Measurements from ENCODE around the gene SLIT3.

Gene SLIT3

DNA sequence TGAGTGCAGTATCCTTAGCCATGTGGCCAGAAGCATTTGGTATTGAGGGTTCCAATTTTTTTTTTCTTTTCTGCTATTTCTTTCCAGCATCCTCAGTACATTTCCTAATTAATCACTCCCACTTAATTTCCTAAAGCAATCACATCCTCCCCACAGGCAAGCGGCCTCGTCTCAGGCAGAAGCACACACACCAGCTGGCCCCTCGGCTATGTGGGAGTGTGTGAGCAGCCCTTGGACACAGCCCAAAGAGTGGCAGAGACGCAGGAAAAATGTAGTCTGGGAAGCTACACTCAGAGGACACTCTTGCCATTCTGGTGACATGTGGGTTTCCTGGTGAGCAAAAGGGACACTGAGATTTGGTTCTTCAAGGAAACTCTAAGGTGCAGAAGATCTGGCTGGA lies 20.7 kb downstream of the SLIT3 start:
- no peak overlapping the region for H3K9ac ChIP-seq (ENCODE audit: low read length)
- H4K20me1 ChIP-seq (ENCODE audit: low read depth, low read length): no peaks in the 10 kb centered on the region
- TF ChIP-seq CTCF (IDR thresholded peaks at IDR 0.05; ENCODE audit: insufficient read depth, low read length, poor library complexity, severe bottlenecking): no peak
- TF ChIP-seq EZH2phosphoT487 (conservative IDR thresholded peaks at IDR 0.05; ENCODE audit: low read length): no peak
- no peak overlapping the region for H2AFZ ChIP-seq (ENCODE audit: low read depth, low read length, severe bottlenecking)
- H3K4me3 ChIP-seq (ENCODE audit: insufficient read depth, low read length, poor library complexity, severe bottlenecking): no peak overlapping the region
- no peaks in the 10 kb centered on the region for H3K9me2 ChIP-seq (replicated peaks; ENCODE audit: insufficient read depth, low read length)
- no peak overlapping the region for H3K27ac ChIP-seq (ENCODE audit: low read depth, low read length)
- H3K36me3 ChIP-seq (ENCODE audit: low read length): no peaks in the 10 kb centered on the region
- H3K79me2 ChIP-seq (ENCODE audit: insufficient read depth, low read length): no peaks in the 10 kb centered on the region
- H3K27me3 ChIP-seq (ENCODE audit: low read length): no peaks in the 10 kb centered on the region
- no peaks in the 10 kb centered on the region for H3F3A ChIP-seq (ENCODE audit: insufficient read depth)
- H3K4me2 ChIP-seq (ENCODE audit: low read depth, low read length, poor library complexity, severe bottlenecking): no peak overlapping the region
- H3K9me3 ChIP-seq (ENCODE audit: insufficient read depth, low read length): no peaks in the 10 kb centered on the region

GRCh38 chr5:169279125-169279524 lies 21.8 kb downstream of the SLIT3 start:
- Histone ChIP-seq H3K4me3 (ENCODE audit: insufficient read depth, low read length, poor library complexity, severe bottlenecking) (no peak overlapping the region), H3K4me2 (ENCODE audit: low read depth, low read length, poor library complexity, severe bottlenecking) (no peak overlapping the region), H3K9ac (ENCODE audit: low read length) (no peak overlapping the region), H3K27me3 (ENCODE audit: low read length) (no peaks in the 10 kb centered on the region), H3K79me2 (ENCODE audit: insufficient read depth, low read length) (no peaks in the 10 kb centered on the region), H3F3A (ENCODE audit: insufficient read depth) (no peaks in the 10 kb centered on the region), H3K36me3 (ENCODE audit: low read length) (no peaks in the 10 kb centered on the region), H4K20me1 (ENCODE audit: low read depth, low read length) (no peaks in the 10 kb centered on the region), H3K27ac (ENCODE audit: low read depth, low read length) (no peak overlapping the region), H3K9me2 (replicated peaks; ENCODE audit: insufficient read depth, low read length) (no peaks in the 10 kb centered on the region), H2AFZ (ENCODE audit: low read depth, low read length, severe bottlenecking) (no peak overlapping the region), H3K9me3 (ENCODE audit: insufficient read depth, low read length) (no peaks in the 10 kb centered on the region)
- TF ChIP-seq CTCF (IDR thresholded peaks at IDR 0.05; ENCODE audit: insufficient read depth, low read length, poor library complexity, severe bottlenecking): no peak

DNA sequence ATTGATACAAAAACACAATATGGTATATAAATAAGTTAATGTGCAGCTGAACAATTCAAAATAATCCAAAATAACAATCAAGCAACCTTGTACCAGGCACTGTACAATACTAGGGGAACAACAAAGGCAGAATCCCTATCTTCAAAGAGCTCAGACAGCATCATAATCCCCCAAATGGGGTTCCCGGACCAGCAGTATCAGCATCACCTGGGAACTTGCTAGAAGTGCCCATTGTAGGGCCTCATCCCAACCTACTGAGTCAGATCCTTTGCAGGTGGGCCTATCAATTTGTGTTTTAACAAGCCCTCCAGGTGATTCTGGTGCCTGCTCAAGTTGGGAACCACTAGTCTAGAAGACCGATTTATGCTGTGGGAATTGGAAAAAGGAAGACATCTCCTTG lies 27.1 kb downstream of the SLIT3 start:
- H3K9me3 ChIP-seq (ENCODE audit: insufficient read depth, low read length): no peaks in the 10 kb centered on the region
- no peaks in the 10 kb centered on the region for H3K36me3 ChIP-seq (ENCODE audit: low read length)
- no peaks in the 10 kb centered on the region for H3F3A ChIP-seq (ENCODE audit: insufficient read depth)
- H3K4me2 ChIP-seq (ENCODE audit: low read depth, low read length, poor library complexity, severe bottlenecking): no peak overlapping the region
- no peak overlapping the region for H2AFZ ChIP-seq (ENCODE audit: low read depth, low read length, severe bottlenecking)
- H3K9me2 ChIP-seq (replicated peaks; ENCODE audit: insufficient read depth, low read length): no peaks in the 10 kb centered on the region
- H3K4me3 ChIP-seq (ENCODE audit: insufficient read depth, low read length, poor library complexity, severe bottlenecking): no peak overlapping the region
- no peak overlapping the region for H3K9ac ChIP-seq (ENCODE audit: low read length)
- H3K79me2 ChIP-seq (ENCODE audit: insufficient read depth, low read length): no peaks in the 10 kb centered on the region
- TF ChIP-seq CTCF (IDR thresholded peaks at IDR 0.05; ENCODE audit: insufficient read depth, low read length, poor library complexity, severe bottlenecking): no peak
- TF ChIP-seq EZH2phosphoT487 (conservative IDR thresholded peaks at IDR 0.05; ENCODE audit: low read length): no peak
- no peaks in the 10 kb centered on the region for H3K27me3 ChIP-seq (ENCODE audit: low read length)
- no peak overlapping the region for H3K27ac ChIP-seq (ENCODE audit: low read depth, low read length)
- H4K20me1 ChIP-seq (ENCODE audit: low read depth, low read length): no peaks in the 10 kb centered on the region

GRCh38 chr5:169273451-169273850 lies 27.5 kb downstream of the SLIT3 start:
- Histone ChIP-seq H3K36me3 (ENCODE audit: low read length) (no peaks in the 10 kb centered on the region), H3K9me3 (ENCODE audit: insufficient read depth, low read length) (no peaks in the 10 kb centered on the region), H3K4me2 (ENCODE audit: low read depth, low read length, poor library complexity, severe bottlenecking) (no peak overlapping the region), H3K79me2 (ENCODE audit: insufficient read depth, low read length) (no peaks in the 10 kb centered on the region), H3K27me3 (ENCODE audit: low read length) (no peaks in the 10 kb centered on the region), H4K20me1 (ENCODE audit: low read depth, low read length) (no peaks in the 10 kb centered on the region), H3K9me2 (replicated peaks; ENCODE audit: insufficient read depth, low read length) (no peaks in the 10 kb centered on the region), H2AFZ (ENCODE audit: low read depth, low read length, severe bottlenecking) (no peak overlapping the region), H3F3A (ENCODE audit: insufficient read depth) (no peaks in the 10 kb centered on the region), H3K9ac (ENCODE audit: low read length) (no peak overlapping the region), H3K4me3 (ENCODE audit: insufficient read depth, low read length, poor library complexity, severe bottlenecking) (no peak overlapping the region), H3K27ac (ENCODE audit: low read depth, low read length) (no peak overlapping the region)
- TF ChIP-seq CTCF (IDR thresholded peaks at IDR 0.05; ENCODE audit: insufficient read depth, low read length, poor library complexity, severe bottlenecking) (no peak), EZH2phosphoT487 (conservative IDR thresholded peaks at IDR 0.05; ENCODE audit: low read length) (no peak)

Measured in SU-DHL-6 (cell line).